Measurements from ENCODE around the gene GCNT3. TPM values are rescaled to one million over a fixed set of nuclear protein-coding genes. Genes with fewer than 3 reads are reported as not detected.
"Not testable (repeated sequence)": the region's sequence is repeated elsewhere in the genome, so short reads cannot be mapped to it uniquely, and the experiment has no call there.

GCNT3 gene
- total RNA-seq, 1 donor from 2014 or later = 3.9 TPM

DNA sequence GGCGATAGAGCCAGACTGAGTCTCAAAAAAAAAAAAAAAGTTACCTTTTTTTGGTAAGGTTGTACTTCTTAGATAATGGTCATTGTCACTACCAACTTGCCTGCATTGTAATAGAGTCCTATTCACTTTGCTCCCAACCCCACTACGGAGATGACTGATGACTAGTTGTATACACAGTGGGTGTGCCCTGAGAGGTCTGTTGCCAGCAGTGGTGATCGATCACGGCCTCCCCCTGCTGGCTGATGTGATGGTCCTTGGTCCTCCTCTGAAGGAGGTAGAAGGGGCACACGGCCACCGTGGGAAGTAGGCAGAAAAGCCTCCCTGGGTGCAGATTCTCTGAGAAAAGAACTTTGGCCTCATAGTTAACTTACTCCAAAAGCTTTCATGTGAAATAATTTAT, 10.7 kb downstream of the GCNT3 start:
- Histone ChIP-seq H3K27me3 (ENCODE audit: control insufficient read depth, insufficient read depth, low read length) (no peaks in the 10 kb centered on the region), H3K4me3 (ENCODE audit: low read depth, low read length) (no peak overlapping the region), H3K36me3 (ENCODE audit: control insufficient read depth, insufficient read depth, low read length) (no peaks in the 10 kb centered on the region)
- DNase-seq (ENCODE audit: low read depth) = no peak
- TF ChIP-seq, protein P1, sequence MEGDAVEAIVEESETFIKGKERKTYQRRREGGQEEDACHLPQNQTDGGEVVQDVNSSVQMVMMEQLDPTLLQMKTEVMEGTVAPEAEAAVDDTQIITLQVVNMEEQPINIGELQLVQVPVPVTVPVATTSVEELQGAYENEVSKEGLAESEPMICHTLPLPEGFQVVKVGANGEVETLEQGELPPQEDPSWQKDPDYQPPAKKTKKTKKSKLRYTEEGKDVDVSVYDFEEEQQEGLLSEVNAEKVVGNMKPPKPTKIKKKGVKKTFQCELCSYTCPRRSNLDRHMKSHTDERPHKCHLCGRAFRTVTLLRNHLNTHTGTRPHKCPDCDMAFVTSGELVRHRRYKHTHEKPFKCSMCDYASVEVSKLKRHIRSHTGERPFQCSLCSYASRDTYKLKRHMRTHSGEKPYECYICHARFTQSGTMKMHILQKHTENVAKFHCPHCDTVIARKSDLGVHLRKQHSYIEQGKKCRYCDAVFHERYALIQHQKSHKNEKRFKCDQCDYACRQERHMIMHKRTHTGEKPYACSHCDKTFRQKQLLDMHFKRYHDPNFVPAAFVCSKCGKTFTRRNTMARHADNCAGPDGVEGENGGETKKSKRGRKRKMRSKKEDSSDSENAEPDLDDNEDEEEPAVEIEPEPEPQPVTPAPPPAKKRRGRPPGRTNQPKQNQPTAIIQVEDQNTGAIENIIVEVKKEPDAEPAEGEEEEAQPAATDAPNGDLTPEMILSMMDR (IDR thresholded peaks at IDR 0.05; ENCODE audit: insufficient read depth, low read length, poor library complexity, severe bottlenecking) = peak; percentile 64

DNA sequence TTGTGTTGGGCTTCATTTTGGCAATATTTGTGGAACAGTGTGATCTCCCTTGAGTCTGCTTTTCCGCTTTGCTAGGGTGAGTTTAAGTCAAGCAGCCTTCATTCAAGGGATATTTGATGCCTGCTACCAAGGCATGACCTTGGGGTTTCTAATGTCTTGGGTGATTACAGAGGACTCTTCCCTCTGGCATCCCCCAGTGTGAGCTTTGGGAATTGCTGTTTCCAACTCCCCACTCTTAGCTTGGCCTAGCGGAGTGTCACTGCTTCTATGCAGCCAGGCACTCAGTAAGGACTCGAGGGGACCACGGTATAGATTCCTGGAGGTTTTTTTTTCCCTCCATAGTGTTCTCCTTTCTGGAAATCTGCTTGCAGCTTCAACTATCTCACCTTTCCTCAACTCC, 21.1 kb downstream of the GCNT3 start:
- DNase-seq (ENCODE audit: low read depth) = no peak
- no peak overlapping the region for H3K4me3 ChIP-seq (ENCODE audit: low read depth, low read length)
- no peaks in the 10 kb centered on the region for H3K36me3 ChIP-seq (ENCODE audit: control insufficient read depth, insufficient read depth, low read length)
- TF ChIP-seq, protein P1 (IDR thresholded peaks at IDR 0.05; ENCODE audit: insufficient read depth, low read length, poor library complexity, severe bottlenecking) = peak; percentile 64
- H3K27me3 ChIP-seq (ENCODE audit: control insufficient read depth, insufficient read depth, low read length) = no peaks in the 10 kb centered on the region

DNA sequence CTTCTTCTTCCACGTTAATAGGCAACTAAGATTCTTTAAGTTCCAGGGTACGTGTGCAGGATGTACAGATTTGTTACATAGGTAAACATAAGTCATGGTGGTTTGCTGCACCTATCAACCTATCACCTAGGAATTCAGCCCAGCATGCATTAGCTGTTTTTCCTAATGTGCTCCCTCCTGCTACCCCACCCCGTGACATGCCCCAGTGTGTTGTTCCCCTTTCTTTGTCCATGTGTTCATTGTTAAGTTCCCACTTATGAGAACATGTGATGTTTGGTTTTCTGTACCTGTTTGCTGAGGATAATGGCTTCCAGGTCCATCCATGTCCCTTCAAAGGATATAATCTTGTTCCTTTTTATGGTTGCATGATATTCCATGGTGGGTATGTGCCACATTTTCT, 24.6 kb downstream of the GCNT3 start:
- TF ChIP-seq, protein P1 (IDR thresholded peaks at IDR 0.05; ENCODE audit: insufficient read depth, low read length, poor library complexity, severe bottlenecking) = no peak
- Histone ChIP-seq H3K4me3 (ENCODE audit: low read depth, low read length) (no peak overlapping the region), H3K36me3 (ENCODE audit: control insufficient read depth, insufficient read depth, low read length) (no peaks in the 10 kb centered on the region), H3K27me3 (ENCODE audit: control insufficient read depth, insufficient read depth, low read length) (no peaks in the 10 kb centered on the region)
- no peak for DNase-seq (ENCODE audit: low read depth)

DNA sequence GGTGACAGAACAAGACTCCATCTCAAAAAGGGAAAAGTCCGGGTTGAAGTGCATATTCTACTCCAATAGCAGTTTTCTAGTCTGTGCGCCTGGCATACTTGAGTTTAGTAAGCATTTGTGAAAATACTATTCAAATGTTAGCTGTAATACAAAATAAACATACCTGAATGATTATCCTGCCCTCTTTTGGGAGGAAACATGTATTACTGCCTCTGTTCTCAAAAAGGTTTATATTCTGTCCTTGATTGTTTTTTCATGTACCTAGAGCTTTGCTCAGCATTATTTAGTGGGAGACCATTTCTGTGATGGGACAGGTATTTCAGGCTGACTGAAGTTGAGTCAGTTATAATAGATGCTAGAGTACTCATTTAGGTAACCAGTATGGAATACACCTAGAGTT, 25.9 kb downstream of the GCNT3 start:
- not testable (repeated sequence) for H3K27me3 ChIP-seq (ENCODE audit: control insufficient read depth, insufficient read depth, low read length); H3K36me3 ChIP-seq (ENCODE audit: control insufficient read depth, insufficient read depth, low read length); H3K4me3 ChIP-seq (ENCODE audit: low read depth, low read length); DNase-seq (ENCODE audit: low read depth)
- TF ChIP-seq, protein P1 (IDR thresholded peaks at IDR 0.05; ENCODE audit: insufficient read depth, low read length, poor library complexity, severe bottlenecking) = peak; percentile 10

DNA sequence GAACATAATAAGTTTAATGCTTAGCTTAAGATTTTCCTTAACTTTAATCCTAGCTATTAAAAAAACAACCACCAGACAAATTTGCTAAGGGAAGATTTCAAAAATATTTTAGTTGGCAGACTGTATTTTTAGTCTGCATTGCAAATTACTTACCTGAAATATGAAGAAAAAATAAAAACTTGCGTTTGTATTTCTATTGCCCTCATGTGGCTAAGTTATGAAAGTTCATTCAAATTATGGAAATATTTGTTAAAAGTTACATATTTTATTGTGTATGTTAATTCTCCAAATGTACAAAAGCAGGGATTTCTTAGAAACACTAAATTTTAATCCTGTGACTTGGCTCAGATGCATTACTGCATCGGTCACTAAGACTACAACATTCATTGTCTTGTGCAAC, 30.8 kb downstream of the GCNT3 start:
- H3K4me3 ChIP-seq (ENCODE audit: low read depth, low read length) = no peak overlapping the region
- no peaks in the 10 kb centered on the region for H3K27me3 ChIP-seq (ENCODE audit: control insufficient read depth, insufficient read depth, low read length)
- TF ChIP-seq, protein P1 (IDR thresholded peaks at IDR 0.05; ENCODE audit: insufficient read depth, low read length, poor library complexity, severe bottlenecking) = no peak
- no peak for DNase-seq (ENCODE audit: low read depth)
- no peaks in the 10 kb centered on the region for H3K36me3 ChIP-seq (ENCODE audit: control insufficient read depth, insufficient read depth, low read length)

DNA sequence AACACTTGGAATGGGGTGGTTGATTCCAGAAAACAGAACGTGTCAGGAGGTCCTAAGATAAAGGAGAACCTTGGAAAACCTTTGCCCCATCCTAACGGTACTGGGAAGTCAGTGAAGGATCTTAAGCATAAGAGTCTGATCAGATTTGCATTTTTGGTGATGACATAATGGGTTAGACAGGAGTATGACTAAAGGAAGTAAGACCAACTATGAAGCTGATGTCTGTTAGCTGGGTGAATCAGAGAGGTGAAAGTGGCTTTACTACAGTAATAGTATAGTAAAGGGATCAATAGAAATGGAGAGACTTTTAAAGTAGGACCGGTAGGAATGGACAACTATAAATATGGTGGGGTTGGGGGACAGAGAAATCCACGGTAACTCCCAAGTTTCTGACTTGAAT, 33.2 kb downstream of the GCNT3 start:
- no peak for DNase-seq (ENCODE audit: low read depth)
- H3K36me3 ChIP-seq (ENCODE audit: control insufficient read depth, insufficient read depth, low read length) = no peaks in the 10 kb centered on the region

DNA sequence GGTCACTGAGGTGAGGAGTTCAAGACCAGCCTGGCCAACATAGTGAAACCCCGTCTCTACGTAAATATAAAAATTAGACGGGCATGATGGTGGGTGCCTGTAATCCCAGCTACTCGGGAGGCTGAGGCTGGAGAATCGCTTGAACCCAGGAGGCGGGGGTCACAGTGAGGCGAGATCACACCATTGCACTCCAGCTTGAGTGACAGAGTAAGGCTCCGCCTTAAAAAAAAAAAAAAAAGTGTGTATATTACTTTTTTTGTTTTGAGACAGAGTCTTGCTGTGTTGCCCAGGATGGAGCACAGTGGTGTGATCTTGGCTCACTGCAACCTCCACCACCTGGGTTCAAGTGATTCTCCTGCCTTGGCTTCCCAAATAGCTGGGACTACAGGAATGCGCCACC, 34.2 kb downstream of the GCNT3 start:
- not testable (repeated sequence) for DNase-seq (ENCODE audit: low read depth); H3K27me3 ChIP-seq (ENCODE audit: control insufficient read depth, insufficient read depth, low read length); H3K4me3 ChIP-seq (ENCODE audit: low read depth, low read length); H3K36me3 ChIP-seq (ENCODE audit: control insufficient read depth, insufficient read depth, low read length)

More for the DNA sequence above, 33.2 kb downstream of the GCNT3 start:
- no peaks in the 10 kb centered on the region for H3K27me3 ChIP-seq (ENCODE audit: control insufficient read depth, insufficient read depth, low read length)
- H3K4me3 ChIP-seq (ENCODE audit: low read depth, low read length) = no peak overlapping the region
- TF ChIP-seq, protein P1 (IDR thresholded peaks at IDR 0.05; ENCODE audit: insufficient read depth, low read length, poor library complexity, severe bottlenecking) = no peak

All from kidney epithelial cell (primary cell).